Anterior cingulate cortex (tissue), 58 donors: ENCODE data around the gene UBAP2L.
A peak's percentile ranks its signal among the peaks of the same experiment; 100 is the strongest.
"Not testable (repeated sequence)": the region's sequence is repeated elsewhere in the genome, so short reads cannot be mapped to it uniquely, and the experiment has no call there.

Experiments used
- DNase-seq, 58 donors: peaks; one replicate each; lab custom pipeline; 2025; lab: John Stamatoyannopoulos, UW

The UBAP2L gene

GRCh38 chr1:154193821-154194220 lies 26.9 kb upstream of the UBAP2L start:
- no peak for DNase-seq

DNA sequence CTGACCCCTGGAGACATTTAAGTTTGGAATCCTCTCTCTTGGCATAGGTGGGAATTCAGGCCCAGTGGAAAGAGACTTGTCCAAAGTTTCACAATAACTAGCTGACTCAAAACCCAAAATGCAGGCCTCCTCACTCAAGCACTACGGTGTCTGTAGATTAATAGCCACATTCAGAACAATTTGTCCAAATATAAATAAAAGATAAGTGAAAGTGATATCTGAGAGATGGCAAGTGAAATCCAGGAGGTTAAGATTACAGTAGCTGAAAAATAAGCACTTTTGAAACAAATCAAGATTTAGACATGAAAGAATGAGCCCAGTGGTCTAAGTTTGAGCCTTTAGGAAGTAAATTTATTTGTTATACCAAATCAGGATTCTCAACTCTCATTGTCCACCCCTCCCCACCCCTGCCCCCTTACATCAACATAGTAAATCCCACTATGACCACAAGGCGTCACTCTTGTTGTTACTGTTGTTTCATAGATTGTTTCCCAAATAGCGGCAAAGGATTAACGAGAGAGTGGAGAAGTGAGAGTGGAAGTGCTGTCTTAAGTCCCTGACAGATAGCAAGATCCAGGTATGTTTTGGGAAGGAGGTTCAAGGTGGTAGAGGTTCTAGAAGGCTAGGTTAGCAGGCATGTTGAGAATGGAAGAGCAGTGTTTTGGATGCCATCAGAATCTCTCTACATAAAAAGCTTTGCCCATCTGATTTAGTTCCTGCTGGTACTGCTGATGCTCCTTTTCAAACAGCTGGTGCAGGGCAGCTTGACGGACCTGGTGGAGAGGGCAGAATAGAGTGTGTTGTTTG lies 21.8 kb upstream of the UBAP2L start:
- DNase-seq: peak in 7 of 58 donors; percentile 6 to 64 (median 31)

- DNase-seq: no peak
Observed at GRCh38 chr1:154199563-154199879, 21.2 kb upstream of the UBAP2L start.

GRCh38 chr1:154205778-154206177 lies 15.0 kb upstream of the UBAP2L start:
- DNase-seq: not testable (repeated sequence)

DNA sequence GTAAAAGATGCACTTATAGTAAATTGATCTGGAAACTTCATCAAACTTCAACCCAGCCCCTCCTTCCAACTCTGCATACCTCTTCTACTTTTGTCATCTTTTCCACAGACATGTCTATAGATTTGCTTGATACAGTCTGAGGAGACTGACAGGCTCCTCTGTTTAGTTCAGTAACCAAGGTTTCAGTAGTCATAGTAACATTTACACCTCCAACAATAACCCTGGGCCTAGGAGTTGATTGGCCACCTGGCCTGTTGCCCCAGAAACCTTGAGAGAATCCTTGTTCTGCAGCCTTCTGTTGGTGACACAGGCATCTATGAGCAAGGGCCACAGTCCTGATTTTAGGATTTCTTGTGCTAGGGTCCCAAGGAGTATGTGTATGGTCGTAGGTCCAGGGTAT lies 14.6 kb upstream of the UBAP2L start, which contains the start of gene CFAP141:
CFAP141 (minus strand) TSS at position 138 of the 400 bp plus-strand sequence; CDS start at position 112, 26 bp downstream.
- DNase-seq: no peak

GRCh38 chr1:154207262-154207661 lies 13.5 kb upstream of the UBAP2L start:
- peak in 6 of 58 donors; percentile 1 to 24 (median 17) for DNase-seq

GRCh38 chr1:154208677-154209388 lies 11.9 kb upstream of the UBAP2L start:
- no peak for DNase-seq

DNA sequence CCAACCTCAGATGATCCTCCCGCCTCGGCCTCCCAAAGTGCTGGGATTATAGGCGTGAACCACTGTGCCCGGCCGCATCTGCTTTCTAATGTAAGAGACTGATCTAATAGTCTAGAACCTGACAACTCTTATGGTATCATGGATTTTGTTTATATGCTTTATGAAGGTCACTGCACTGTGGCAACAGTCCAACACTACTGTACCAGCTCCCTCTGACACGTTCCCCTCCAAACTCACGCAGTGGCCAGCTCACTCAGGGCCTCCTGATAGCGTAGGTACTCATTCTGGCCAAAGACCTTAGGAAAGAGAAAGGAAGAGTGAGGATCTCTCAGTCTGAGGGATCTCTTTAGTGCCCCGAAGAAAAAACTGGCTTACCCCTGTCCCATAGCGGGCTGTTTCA lies 8.7 kb upstream of the UBAP2L start:
- no peak for DNase-seq

DNA sequence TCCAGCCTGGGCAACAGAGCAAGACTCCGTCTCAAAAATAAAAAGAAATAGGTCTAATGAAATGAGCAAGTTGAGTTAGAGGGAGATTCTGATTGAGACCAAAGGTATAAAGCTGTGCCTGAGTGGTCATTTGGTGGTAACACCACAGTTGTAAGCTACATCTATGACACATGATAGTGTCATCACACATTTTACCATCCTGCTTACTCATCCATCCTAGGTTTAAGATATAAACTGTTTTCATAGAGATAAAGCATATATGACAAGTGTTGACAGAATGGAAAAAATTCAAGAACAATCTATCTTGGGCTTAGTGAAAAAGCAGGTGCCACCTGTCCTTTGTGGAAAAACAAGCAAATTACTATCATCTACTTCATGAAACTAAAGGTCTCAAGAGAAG lies 7.5 kb upstream of the UBAP2L start:
- DNase-seq: no peak

- DNase-seq: no peak
Observed at GRCh38 chr1:154218545-154218944, 2.2 kb upstream of the UBAP2L start.

GRCh38 chr1:154219541-154219940 lies 1.2 kb upstream of the UBAP2L start:
- no peak for DNase-seq

DNA sequence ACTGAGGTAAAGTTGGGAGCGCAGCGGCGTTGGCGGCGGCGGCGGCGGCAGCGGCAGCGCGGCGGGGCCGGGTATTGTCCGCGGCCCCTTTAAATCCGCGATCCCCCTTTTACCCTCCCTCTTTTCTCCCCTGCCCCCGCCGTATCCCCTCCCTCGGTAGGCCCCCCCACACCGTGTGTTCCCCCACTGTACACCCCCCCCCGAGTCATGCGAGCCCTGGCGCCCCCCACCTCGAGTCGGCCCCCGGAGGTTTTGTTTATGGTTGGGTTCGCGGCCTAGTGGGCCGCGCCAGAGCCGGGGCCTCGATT lies 169 bp downstream of the UBAP2L start:
- DNase-seq: peak in 12 of 58 donors; percentile 42 to 76 (median 64)

DNA sequence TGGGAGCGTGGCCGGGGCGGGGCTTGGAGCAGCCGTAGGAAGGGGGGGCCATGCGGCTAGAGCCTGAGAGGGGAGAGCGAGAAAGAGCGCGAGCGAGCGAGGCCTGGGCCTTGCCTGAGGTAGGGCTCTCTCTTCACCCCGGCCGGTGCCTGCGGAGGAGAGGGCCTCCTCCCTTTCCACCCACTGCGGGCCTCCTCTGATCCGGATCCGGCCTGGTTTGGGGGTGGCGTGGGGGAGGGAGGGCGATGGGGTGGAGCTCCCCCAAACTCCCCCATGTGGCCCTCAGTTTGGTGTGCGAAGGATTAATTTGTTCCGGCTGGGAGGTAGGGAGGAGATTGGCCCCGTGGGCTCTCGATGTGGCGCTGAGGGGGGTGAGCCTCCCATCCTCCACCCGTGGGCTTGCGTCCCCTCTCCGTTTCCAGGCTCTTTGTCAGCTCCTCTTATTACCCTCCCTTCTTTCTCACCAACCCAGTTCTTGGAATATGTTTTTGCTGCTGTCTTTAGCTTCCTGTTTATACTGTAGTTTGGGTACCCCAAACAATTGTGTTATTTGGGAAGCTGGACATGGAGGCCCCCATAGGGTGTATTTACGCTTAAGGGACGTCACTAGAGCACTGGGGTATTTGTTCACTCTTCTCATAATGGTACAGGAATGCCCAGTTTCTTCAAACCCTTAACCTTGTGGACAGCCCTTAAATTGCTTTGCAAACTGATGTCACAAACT lies 685 bp downstream of the UBAP2L start:
- DNase-seq: peak in 41 of 58 donors; percentile 1 to 76 (median 53)

GRCh38 chr1:154222518-154222917 lies 1.8 kb downstream of the UBAP2L start:
- no peak for DNase-seq

- DNase-seq: no peak
Observed at GRCh38 chr1:154222918-154223317, 2.2 kb downstream of the UBAP2L start.

- DNase-seq: no peak
Observed at GRCh38 chr1:154223621-154224020, 2.9 kb downstream of the UBAP2L start.

- no peak for DNase-seq
Observed at GRCh38 chr1:154225370-154225769, 4.6 kb downstream of the UBAP2L start.

GRCh38 chr1:154231112-154231511 lies 10.4 kb downstream of the UBAP2L start:
- not testable (repeated sequence) for DNase-seq

DNA sequence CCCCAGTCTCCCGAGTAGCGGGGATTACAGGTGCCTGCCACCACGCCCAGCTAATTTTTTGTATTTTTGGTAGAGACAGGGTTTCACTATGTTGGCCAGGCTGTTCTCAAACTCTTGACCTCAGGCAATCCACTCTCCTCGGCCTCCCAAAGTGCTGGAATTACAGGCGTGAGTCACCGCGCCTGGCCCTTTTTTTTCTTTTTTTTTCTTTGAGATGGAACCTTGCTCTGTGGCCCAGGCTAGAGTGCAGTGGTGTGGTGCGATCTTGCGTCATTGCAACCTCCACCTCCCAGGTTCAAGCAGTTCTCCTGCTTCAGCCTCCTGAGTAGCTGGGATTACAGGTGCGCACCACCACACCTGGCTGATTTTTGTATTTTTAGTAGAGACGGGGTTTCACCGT lies 12.4 kb downstream of the UBAP2L start:
- not testable (repeated sequence) for DNase-seq

DNA sequence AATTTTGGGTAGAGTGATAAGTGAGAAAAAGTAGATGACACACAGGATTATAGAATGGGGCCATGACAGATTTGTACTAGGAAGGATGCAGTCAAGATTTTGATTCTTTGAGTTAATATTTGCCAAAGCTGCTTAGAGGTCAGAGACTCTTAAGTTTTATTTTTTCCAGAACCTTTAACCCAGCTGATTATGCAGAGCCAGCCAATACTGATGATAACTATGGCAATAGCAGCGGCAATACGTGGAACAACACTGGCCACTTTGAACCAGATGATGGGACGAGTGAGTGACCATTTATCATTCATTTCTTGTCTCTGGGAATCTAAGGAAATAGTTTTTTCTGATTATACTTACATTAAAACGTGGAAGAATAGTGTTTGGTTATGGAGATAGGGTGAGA lies 16.1 kb downstream of the UBAP2L start:
- no peak for DNase-seq

DNA sequence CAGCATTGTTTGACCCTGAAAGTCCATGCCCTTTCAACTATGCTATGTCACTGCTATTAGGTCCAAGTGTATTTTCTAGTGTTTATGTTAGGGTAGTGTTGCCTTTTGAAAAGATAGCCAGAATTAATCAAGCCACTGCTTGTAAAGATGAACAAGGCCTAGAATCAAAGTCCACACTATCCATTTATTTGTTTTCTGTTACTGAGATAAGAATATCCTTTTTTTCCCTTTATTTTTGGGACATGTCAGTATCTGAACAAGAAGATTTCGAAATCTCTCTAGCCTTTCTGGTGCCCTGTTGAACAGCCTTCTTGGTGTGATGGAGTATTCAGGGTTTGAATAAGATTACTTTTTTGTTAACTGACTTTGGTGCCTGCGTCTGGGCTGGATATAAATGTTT lies 16.7 kb downstream of the UBAP2L start:
- DNase-seq: no peak
